ENCODE data around the gene TOGARAM2. TPM values are rescaled to one million over a fixed set of nuclear protein-coding genes. Genes with fewer than 3 reads are reported as not detected.

Gene TOGARAM2
- total RNA-seq, 1 donor = 0.43 TPM

- no peak overlapping the region for H3K4me3 ChIP-seq (ENCODE audit: low read depth, low read length)
- TF ChIP-seq CTCF (IDR thresholded peaks at IDR 0.05; ENCODE audit: insufficient read depth, low read depth, low read length) = no peak
- DNase-seq (ENCODE audit: low read depth) = no peak
These were observed 15.0 kb downstream of the TOGARAM2 start for GRCh38 chr2:28995765-28996750.

GRCh38 chr2:28997237-28997846, 16.2 kb downstream of the TOGARAM2 start:
- no peak for TF ChIP-seq CTCF (IDR thresholded peaks at IDR 0.05; ENCODE audit: insufficient read depth, low read depth, low read length)
- H3K4me3 ChIP-seq (ENCODE audit: low read depth, low read length) = no peak overlapping the region
- no peak for DNase-seq (ENCODE audit: low read depth)

- TF ChIP-seq CTCF (IDR thresholded peaks at IDR 0.05; ENCODE audit: insufficient read depth, low read depth, low read length) = no peak
- H3K4me3 ChIP-seq (ENCODE audit: low read depth, low read length) = no peak overlapping the region
- DNase-seq (ENCODE audit: low read depth) = no peak
These were observed 17.0 kb downstream of the TOGARAM2 start for GRCh38 chr2:28997847-28998735.

DNA sequence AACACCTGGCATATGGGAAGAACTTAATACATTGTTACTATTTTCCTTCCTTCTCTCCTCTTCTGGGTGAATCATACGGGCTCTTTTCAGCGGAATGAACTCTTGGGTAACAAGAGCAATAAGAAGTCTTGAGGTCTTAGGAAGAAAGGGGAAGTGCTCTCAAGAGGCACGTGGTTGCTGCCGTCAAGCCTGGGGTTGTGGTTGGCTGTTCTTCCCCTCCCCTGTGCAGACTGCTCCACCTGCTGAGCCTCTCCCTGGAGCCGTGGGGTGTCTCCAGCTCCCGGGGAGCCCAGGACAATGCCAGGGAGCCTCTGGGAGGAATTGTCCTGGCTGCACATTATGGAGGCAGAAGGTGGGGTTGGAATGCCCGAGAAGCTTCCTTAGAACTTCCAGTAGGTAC, 19.4 kb downstream of the TOGARAM2 start:
- DNase-seq (ENCODE audit: low read depth) = peak; percentile 13
- no peak for TF ChIP-seq CTCF (IDR thresholded peaks at IDR 0.05; ENCODE audit: insufficient read depth, low read depth, low read length)
- no peak overlapping the region for H3K4me3 ChIP-seq (ENCODE audit: low read depth, low read length)

DNA sequence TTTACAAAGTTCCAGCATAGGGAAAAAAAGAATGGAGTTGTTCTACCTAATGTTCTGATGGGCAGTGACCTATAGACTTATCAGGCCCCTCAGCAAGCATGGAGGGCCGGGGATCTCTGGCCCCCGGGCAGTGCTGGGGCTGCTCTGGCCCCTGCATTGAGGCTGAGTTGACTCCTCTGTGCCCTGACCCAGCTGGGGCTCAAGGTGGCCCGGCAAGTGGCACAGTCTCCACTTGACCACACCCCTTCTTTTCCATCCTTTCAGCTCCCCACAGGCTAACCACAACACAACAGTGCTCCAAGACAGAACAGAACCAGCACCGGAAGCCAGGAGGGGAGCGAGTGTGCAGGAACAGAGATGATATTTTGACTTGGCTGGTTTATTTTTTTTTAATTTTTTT, 19.9 kb downstream of the TOGARAM2 start:
- H3K4me3 ChIP-seq (ENCODE audit: low read depth, low read length) = no peak overlapping the region
- no peak for TF ChIP-seq CTCF (IDR thresholded peaks at IDR 0.05; ENCODE audit: insufficient read depth, low read depth, low read length)
- no peak for DNase-seq (ENCODE audit: low read depth)

GRCh38 chr2:29001806-29002205, 20.7 kb downstream of the TOGARAM2 start:
- H3K4me3 ChIP-seq (ENCODE audit: low read depth, low read length) = no peak overlapping the region
- TF ChIP-seq CTCF (IDR thresholded peaks at IDR 0.05; ENCODE audit: insufficient read depth, low read depth, low read length) = no peak
- no peak for DNase-seq (ENCODE audit: low read depth)
